HepG2 (cell line): ENCODE data around the gene FOXA3. TPM values are rescaled to one million over a fixed set of nuclear protein-coding genes. Genes with fewer than 3 reads are reported as not detected.

Experiments used
- ARID3A ChIP-seq: IDR thresholded peaks from 2 replicates; pipeline ENCODE4 v1.6.1; 2012; ENCODE audit warnings: low read depth, low read length, improper control_type of control experiment
- CBX2 ChIP-seq, 2 experiments: fragments of 200-600 bp in 1 of 2; sonication (generic); formaldehyde crosslinking in 1 of 2; IDR thresholded peaks; 2 replicates each; pipeline versions ENCODE4 v1.7.0 to v1.8.1; 2018 to 2022; ENCODE audit warnings: low read depth in 2 of 2, low read length in 1 of 2, mild to moderate bottlenecking in 1 of 2, missing genetic modification reagents in 1 of 2
- DR1 ChIP-seq: sonication (generic); formaldehyde crosslinking; IDR thresholded peaks from 2 replicates; pipeline ENCODE4 v1.8.0; 2021; ENCODE audit warnings: mild to moderate bottlenecking, missing genetic modification reagents, inconsistent platforms
- HNF1A ChIP-seq, 2 experiments: sonication (generic) in 1 of 2; formaldehyde crosslinking in 1 of 2; IDR thresholded peaks; 2 replicates each; pipeline versions ENCODE4 v1.4.0 to v1.6.1; 2016 to 2020; ENCODE audit warnings: borderline replicate concordance in 1 of 2, low read depth in 1 of 2, mild to moderate bottlenecking in 1 of 2, missing genetic modification reagents in 1 of 2
- HNRNPH1 ChIP-seq: fragments of 200-400 bp; formaldehyde crosslinking; optimal IDR thresholded peaks from 2 replicates; pipeline ENCODE3; 2017; ENCODE audit warnings: mild to moderate bottlenecking, low read depth, low read length
- MIER2 ChIP-seq: IDR thresholded peaks from 2 replicates; pipeline ENCODE4 v1.6.1; 2016; ENCODE audit warnings: missing biosample characterization, missing genetic modification reagents
- SP4 ChIP-seq: sonication (generic); formaldehyde crosslinking; IDR thresholded peaks from 2 replicates; pipeline ENCODE4 v1.8.1; 2023; ENCODE audit warnings: mild to moderate bottlenecking, missing genetic modification reagents
- SRSF1 ChIP-seq: fragments of 200-400 bp; formaldehyde crosslinking; optimal IDR thresholded peaks from 2 replicates; pipeline ENCODE3; 2017; ENCODE audit warnings: mild to moderate bottlenecking, low read depth, low read length, moderate library complexity
- STAT6 ChIP-seq: sonication (generic); formaldehyde crosslinking; IDR thresholded peaks from 2 replicates; pipeline ENCODE4 v1.4.0; 2020; ENCODE audit warnings: missing genetic modification reagents, mild to moderate bottlenecking, borderline replicate concordance
- TEAD2 ChIP-seq: sonication (generic); formaldehyde crosslinking; IDR thresholded peaks from 2 replicates; pipeline ENCODE4 v1.9.0; 2021; ENCODE audit warnings: missing genetic modification reagents
- TFDP2 ChIP-seq: sonication (generic); formaldehyde crosslinking; IDR thresholded peaks from 2 replicates; pipeline ENCODE4 v1.4.0; 2020; ENCODE audit warnings: missing genetic modification reagents
- XBP1 ChIP-seq: sonication (generic); formaldehyde crosslinking; IDR thresholded peaks from 2 replicates; pipeline ENCODE4 v1.5.0; 2020; ENCODE audit warnings: missing genetic modification reagents
- ZC3H13 ChIP-seq: sonication (generic); formaldehyde crosslinking; IDR thresholded peaks from 2 replicates; pipeline ENCODE4 v1.8.1; 2023; ENCODE audit warnings: mild to moderate bottlenecking, missing genetic modification reagents, moderate library complexity
- ZNF704 ChIP-seq: sonication (generic); formaldehyde crosslinking; IDR thresholded peaks from 2 replicates; pipeline ENCODE4 v1.8.1; 2023; ENCODE audit warnings: mild to moderate bottlenecking, inconsistent platforms, moderate library complexity, missing genetic modification reagents, borderline replicate concordance
- ZNF83 ChIP-seq: sonication (generic); formaldehyde crosslinking; IDR thresholded peaks from 2 replicates; pipeline ENCODE4 v1.4.0; 2020; ENCODE audit warnings: missing genetic modification reagents, mild to moderate bottlenecking, borderline replicate concordance
- ZSCAN25 ChIP-seq: sonication (generic); formaldehyde crosslinking; IDR thresholded peaks from 2 replicates; pipeline ENCODE4 v1.8.0; 2022; ENCODE audit warnings: mild to moderate bottlenecking, missing genetic modification reagents
- polyA plus RNA-seq, 8 experiments: library from polyadenylated mRNA; depleted of rRNA in 3 of 8; stranded (reverse) in 7 of 8; unstranded in 1 of 8; fragments of >200 nt; fragmentation: Illumina TruSeq in 4 of 8; extraction: Trizol in 4 of 8; gene quantifications; 2 replicates each; pipeline versions ENCODE4 v1.2.1 to v1.2.3, GENCODE V29; 2011 to 2016; ENCODE audit warnings: low read depth in 4 of 8, missing spikeins in 1 of 8, mixed read lengths in 1 of 8; ENCODE audit not compliant: insufficient read depth in 1 of 8
- total RNA-seq, 5 experiments: library from RNA; depleted of rRNA; stranded (reverse); fragments of >200 nt; fragmentation: Illumina TruSeq; extraction: Trizol; gene quantifications; 2 replicates each; pipeline ENCODE4 v1.2.3, GENCODE V29; 2016; ENCODE audit warnings: low read depth in 1 of 5

FOXA3 gene
- total and polyA plus RNA-seq, 2 of the 13 experiments (the other 11 are each of a cell fraction or from before 2014, with no cell fraction given) = 29.8 to 47.6 TPM

GRCh38 chr19:45862564-45863334 is 1.4 kb upstream of the FOXA3 start, which contains the start of gene SYMPK (continued):
- TF ChIP-seq ZNF704 = peak; percentile 54; the same call in 1 of the 2 replicates
- TF ChIP-seq HNRNPH1 = no peak
- peak; percentile 18; the same call in 1 of the 2 replicates for TF ChIP-seq ZC3H13
- TF ChIP-seq HNF1A (IDR thresholded peaks at IDR 0.05; ENCODE audit: low read depth) = no peak; the same call in 1 of the 2 replicates
- TF ChIP-seq HNF1A (CRISPR knock-in tag; IDR thresholded peaks at IDR 0.05; ENCODE audit: borderline replicate concordance) = peak; percentile 82; the same call in 1 of the 2 replicates
- TF ChIP-seq TFDP2 (CRISPR knock-in tag) = peak; percentile 78; the same call in 1 of the 2 replicates
- no peak for TF ChIP-seq MIER2 (CRISPR knock-in tag)
- no peak for TF ChIP-seq STAT6
- no peak for TF ChIP-seq SRSF1
- no peak for TF ChIP-seq DR1
- no peak for TF ChIP-seq CBX2 (IDR thresholded peaks at IDR 0.05; ENCODE audit: low read depth, low read length)
- TF ChIP-seq CBX2 (CRISPR knock-in tag; IDR thresholded peaks at IDR 0.05; ENCODE audit: low read depth) = no peak
- peak; percentile 85 for TF ChIP-seq SP4
- no peak for TF ChIP-seq TEAD2 (CRISPR knock-in tag)
- TF ChIP-seq ZSCAN25 (CRISPR knock-in tag) = no peak; the same call in 1 of the 2 replicates
- TF ChIP-seq XBP1 (CRISPR knock-in tag) = no peak
- TF ChIP-seq ARID3A = 0 out of 2 replicates have a peak, but pooled peaks have one; percentile 14
- 0 out of 2 replicates have a peak, but pooled peaks have one; percentile 85 for TF ChIP-seq ZNF83 (CRISPR knock-in tag)
